IMR-90 (cell line): ENCODE measurements around the gene CADM4. TPM values are rescaled to one million over a fixed set of nuclear protein-coding genes. Genes with fewer than 3 reads are reported as not detected.

Experiments used
- ATAC-seq: fragments of 200-7000 bp; cut with Tn5 transposase; 2 replicates; pipeline ENCODE4 v1.9.1; 2020; ENCODE audit warnings: low read depth, mild to moderate bottlenecking, moderate library complexity
- BruUV-seq: library from RNA; stranded (reverse); fragments of 400-500 nt; replicated peaks from 2 replicates; lab custom pipeline; 2021; lab: Mats Ljungman, UMichigan
- CTCF ChIA-PET: fragments of 300-600 bp; formaldehyde crosslinking; extraction: SDS; loops from one replicate; lab custom pipeline; 2021; ENCODE audit warnings: antibody characterized with exemption; lab: Yijun Ruan, JAX
- POLR2A ChIA-PET: fragments of 300-600 bp; sonication (Branson Sonifier 250); formaldehyde crosslinking; loops from one replicate; lab custom pipeline; 2022; ENCODE audit warnings: antibody characterized with exemption; ENCODE audit not compliant: unreplicated experiment; lab: Charles Lee
- DNase-seq: peaks from one replicate; pipeline ENCODE4 v3.0.0; 2013
- H2AFZ ChIP-seq: replicated peaks from 2 replicates; pipeline ENCODE3; 2013; ENCODE audit warnings: low read length, mild to moderate bottlenecking; ENCODE audit not compliant: poor library complexity
- H2AK5ac ChIP-seq: 2 replicates; pipeline ENCODE4 v1.6.1; 2013; ENCODE audit warnings: low read depth, low read length, inconsistent platforms
- H2AK9ac ChIP-seq: replicated peaks from 2 replicates; pipeline ENCODE3; 2013; ENCODE audit warnings: mild to moderate bottlenecking, low read depth, low read length, moderate library complexity; ENCODE audit not compliant: poor library complexity
- H2BK120ac ChIP-seq: 2 replicates; pipeline ENCODE4 v1.6.1; 2013; ENCODE audit warnings: low read depth, low read length, inconsistent platforms
- H2BK15ac ChIP-seq: 3 replicates; pipeline ENCODE4 v1.6.1; 2013; ENCODE audit warnings: low read depth, low read length, inconsistent platforms
- H2BK20ac ChIP-seq: 2 replicates; pipeline ENCODE4 v1.6.1; 2013; ENCODE audit warnings: low read depth, mild to moderate bottlenecking, inconsistent platforms, low read length, moderate library complexity
- H2BK5ac ChIP-seq: 2 replicates; pipeline ENCODE4 v1.6.1; 2013; ENCODE audit warnings: mild to moderate bottlenecking, low read depth, low read length, inconsistent platforms; ENCODE audit not compliant: poor library complexity, severe bottlenecking
- H3K14ac ChIP-seq: replicated peaks from 2 replicates; pipeline ENCODE4 v1.6.1; 2013; ENCODE audit warnings: low read depth, low read length, inconsistent platforms
- H3K18ac ChIP-seq: 2 replicates; pipeline ENCODE4 v1.6.1; 2013; ENCODE audit warnings: low read depth, low read length, control low read depth
- H3K23ac ChIP-seq: 2 replicates; pipeline ENCODE4 v1.6.1; 2013; ENCODE audit warnings: low read depth, low read length, inconsistent platforms
- H3K27ac ChIP-seq: 2 replicates; pipeline ENCODE4 v1.5.1; 2013; ENCODE audit warnings: mild to moderate bottlenecking, control low read depth, low read length; ENCODE audit not compliant: insufficient read depth
- H3K27me3 ChIP-seq: 2 replicates; pipeline ENCODE4 v1.6.1; 2013; ENCODE audit warnings: low read length; ENCODE audit not compliant: control insufficient read depth, insufficient read depth
- H3K36me3 ChIP-seq: 2 replicates; pipeline ENCODE4 v1.6.1; 2013; ENCODE audit warnings: low read length, mixed read lengths; ENCODE audit not compliant: control insufficient read depth, insufficient read depth
- H3K4ac ChIP-seq: 2 replicates; pipeline ENCODE4 v1.6.1; 2013; ENCODE audit warnings: low read depth, low read length, inconsistent platforms
- H3K4me1 ChIP-seq: 2 replicates; pipeline ENCODE4 v1.6.1; 2013; ENCODE audit warnings: low read length, mixed read lengths; ENCODE audit not compliant: control insufficient read depth, insufficient read depth
- H3K4me2 ChIP-seq: 2 replicates; pipeline ENCODE4 v1.6.1; 2013; ENCODE audit warnings: low read depth, mild to moderate bottlenecking, control low read depth, low read length, moderate library complexity
- H3K4me3 ChIP-seq: 2 replicates; pipeline ENCODE4 v1.5.1; 2013; ENCODE audit warnings: low read depth, mild to moderate bottlenecking, control low read depth, low read length, moderate library complexity; ENCODE audit not compliant: insufficient read depth
- H3K56ac ChIP-seq: 2 replicates; pipeline ENCODE4 v1.6.1; 2013; ENCODE audit warnings: low read length, inconsistent platforms; ENCODE audit not compliant: insufficient read depth; ENCODE audit errors: extremely low read depth
- H3K79me1 ChIP-seq, 2 experiments: 2 replicates each; pipeline ENCODE4 v1.6.1; 2013; ENCODE audit warnings: low read length in 2 of 2, inconsistent platforms in 1 of 2, low read depth in 1 of 2
- H3K9ac ChIP-seq: 2 replicates; pipeline ENCODE4 v1.6.1; 2013; ENCODE audit warnings: low read depth, low read length, control low read depth
- H3K9me1 ChIP-seq: 2 replicates; pipeline ENCODE4 v1.6.1; 2013; ENCODE audit warnings: low read length, inconsistent platforms; ENCODE audit not compliant: insufficient read depth
- H3K9me3 ChIP-seq: 2 replicates; pipeline ENCODE4 v1.6.1; 2013; ENCODE audit warnings: low read length; ENCODE audit not compliant: control insufficient read depth, insufficient read depth
- H4K20me1 ChIP-seq: 2 replicates; pipeline ENCODE4 v1.6.1; 2013; ENCODE audit warnings: low read length, inconsistent platforms; ENCODE audit not compliant: insufficient read depth
- H4K5ac ChIP-seq: 2 replicates; pipeline ENCODE4 v1.6.1; 2013; ENCODE audit warnings: mild to moderate bottlenecking, low read depth, low read length, control low read depth
- H4K8ac ChIP-seq, 2 experiments: 2 replicates each; pipeline ENCODE4 v1.6.1; 2013; ENCODE audit warnings: low read depth in 2 of 2, low read length in 2 of 2, control low read depth in 1 of 2, inconsistent platforms in 1 of 2
- H4K91ac ChIP-seq: 2 replicates; pipeline ENCODE4 v1.6.1; 2013; ENCODE audit warnings: low read depth, low read length, inconsistent platforms; ENCODE audit not compliant: insufficient read depth
- CHD1 ChIP-seq: IDR thresholded peaks from 2 replicates; pipeline ENCODE4 v1.6.1; 2012; ENCODE audit warnings: low read depth, low read length, improper control_type of control experiment
- ELK1 ChIP-seq: fragments of 150-350 bp; IDR thresholded peaks from 2 replicates; pipeline ENCODE4 v1.6.1; 2016; ENCODE audit warnings: low read depth, mild to moderate bottlenecking, low read length, moderate library complexity, borderline replicate concordance
- FOS ChIP-seq: fragments of 150-350 bp; IDR thresholded peaks from 2 replicates; pipeline ENCODE4 v1.6.1; 2016; ENCODE audit warnings: low read depth, low read length
- MAFK ChIP-seq: IDR thresholded peaks from 2 replicates; pipeline ENCODE4 v1.6.1; 2012; ENCODE audit warnings: low read depth, low read length, improper control_type of control experiment
- MAZ ChIP-seq: IDR thresholded peaks from 2 replicates; pipeline ENCODE4 v1.6.1; 2012; ENCODE audit warnings: low read depth, mild to moderate bottlenecking, low read length, improper control_type of control experiment, moderate library complexity, borderline replicate concordance
- NFE2L2 ChIP-seq: fragments of 150-350 bp; IDR thresholded peaks from 2 replicates; pipeline ENCODE4 v1.6.1; 2016; ENCODE audit warnings: low read depth, mild to moderate bottlenecking, low read length
- RCOR1 ChIP-seq: IDR thresholded peaks from 2 replicates; pipeline ENCODE4 v1.6.1; 2012; ENCODE audit warnings: mild to moderate bottlenecking, low read length, improper control_type of control experiment; ENCODE audit not compliant: insufficient replicate concordance
- SMC3 ChIP-seq: fragments of 150-350 bp; IDR thresholded peaks from 2 replicates; pipeline ENCODE4 v1.6.1; 2016; ENCODE audit warnings: low read depth, mild to moderate bottlenecking, antibody characterized with exemption, low read length, moderate library complexity
- WGBS, 2 experiments: methylation state at CpG; one replicate each; pipeline versions ENCODE4 v1.1.5 to v1.1.7; 2013; ENCODE audit warnings: missing lambda C conversion rate in 2 of 2; ENCODE audit not compliant: insufficient read length in 1 of 2; ENCODE audit errors: extremely low coverage in 2 of 2; 5-methylcytosine and 5-hydroxymethylcytosine counted together
- dilution Hi-C: fragments of 300-500 bp; cut with HindIII; formaldehyde crosslinking; loops from one replicate; pipeline ENCODE4 v1.14.3; 2018; ENCODE audit warnings: low sequenced_read_pairs; ENCODE audit not compliant: unreplicated experiment
- in situ Hi-C: fragments of 300-500 bp; cut with MboI; formaldehyde crosslinking; loops from 3 replicates; pipeline ENCODE4 v1.14.3; 2019; ENCODE audit warnings: low sequenced_read_pairs, inconsistent platforms, mixed read lengths
- intact Hi-C: fragments of 100-400 bp; cut with micrococcal nuclease; formaldehyde crosslinking; loops from 2 replicates; pipeline ENCODE4 v1.10.0; 2022
- polyA plus RNA-seq, 3 experiments: library from polyadenylated mRNA; depleted of rRNA; stranded (reverse); fragments of >200 nt; gene quantifications; 2 replicates each; pipeline ENCODE4 v1.2.3, GENCODE V29; 2012; ENCODE audit warnings: low replicate concordance in 1 of 3
- total RNA-seq: library from RNA; depleted of rRNA; stranded (reverse); fragments of >200 nt; gene quantifications from 2 replicates; pipeline ENCODE4 v1.2.3, GENCODE V29; 2012

Gene CADM4
- total and polyA plus RNA-seq, 2 of the 4 experiments (the other 2 are of a cell fraction) = 2.0 to 4.9 TPM

- Histone ChIP-seq H2AFZ (peak overlapping the region; percentile 92), H3K9me1 (no peaks in the 10 kb centered on the region), H3K56ac (no peak overlapping the region), H3K27me3 (peaks cover 33% of the 10 kb centered on the region), H3K14ac (no peak overlapping the region), H4K8ac (no peak overlapping the region), H2BK120ac (no peak overlapping the region), H4K20me1 (no peaks in the 10 kb centered on the region), H3K4me3 (peak overlapping the region; percentile 64), H4K91ac (no peak overlapping the region), H3K9ac (peak overlapping the region; percentile 12; the same call in 1 of the 2 replicates), H3K27ac (no peak overlapping the region), H3K9me3 (no peaks in the 10 kb centered on the region), H3K4me2 (peak overlapping the region; percentile 96), H3K79me1 (no peaks in the 10 kb centered on the region), H4K5ac (no peak overlapping the region), H3K4ac (no peak overlapping the region), H3K18ac (no peak overlapping the region), H2AK5ac (no peak overlapping the region), H2BK5ac (no peak overlapping the region), H2AK9ac (peak overlapping the region; percentile 3), H2BK15ac (no peak overlapping the region), H2BK20ac (no peak overlapping the region), H3K4me1 (peaks cover 6% of the 10 kb centered on the region), H3K36me3 (no peaks in the 10 kb centered on the region), H3K23ac (peak overlapping the region; percentile 5; the same call in 1 of the 2 replicates)
- ChIA-PET CTCF (no interaction called here), POLR2A (no interaction called here)
- 20% methylated on average over 1 of the region's 9 CpGs; no CpG with 5 or more reads in 1 of the 2 experiments for whole genome bisulfite sequencing, 2 experiments
- in situ Hi-C loops = no loop called here
- ATAC-seq = no peak
- no peak for TF ChIP-seq ELK1
- no peak for TF ChIP-seq SMC3
- no peak for TF ChIP-seq FOS
- TF ChIP-seq MAFK = no peak
- no peak for TF ChIP-seq NFE2L2
- TF ChIP-seq MAZ = no peak
- no peak for TF ChIP-seq CHD1
- TF ChIP-seq RCOR1 = no peak
- no peak for DNase-seq
- dilution Hi-C loops = no loop called here
- intact Hi-C loops = no loop called here
- BruUV-seq = no TSS peak
Measured at GRCh38 chr19:43640424-43640757, 741 bp upstream of the CADM4 start.
